ENCODE data around the gene PRKCA. TPM values are rescaled to one million over a fixed set of nuclear protein-coding genes. Genes with fewer than 3 reads are reported as not detected.

The PRKCA gene
- total RNA-seq, 3 donors from 2014 or later = 42.3 to 77.7 (median 56.3) TPM

DNA sequence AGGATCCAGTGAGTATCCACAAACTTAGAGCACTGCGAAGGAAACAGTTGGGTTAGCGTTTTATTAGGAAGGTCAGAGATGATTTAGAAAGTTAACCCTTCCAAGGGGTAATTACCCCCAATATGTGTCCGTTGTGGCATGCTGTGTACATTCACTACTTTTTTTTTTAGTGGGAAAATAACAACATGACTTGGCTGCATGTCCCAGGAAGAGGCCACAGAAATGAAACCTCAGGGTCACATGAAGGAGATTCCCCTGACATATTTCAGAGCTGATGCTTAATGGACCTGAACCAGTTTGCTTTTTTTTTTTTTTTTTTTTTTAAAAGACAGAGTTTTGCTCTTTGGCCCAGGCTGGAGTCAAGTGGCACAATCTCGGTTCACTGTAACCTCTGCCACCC lies 167.5 kb downstream of the PRKCA start:
- no peaks in the 10 kb centered on the region for H3K36me3 ChIP-seq (ENCODE audit: low read depth)

DNA sequence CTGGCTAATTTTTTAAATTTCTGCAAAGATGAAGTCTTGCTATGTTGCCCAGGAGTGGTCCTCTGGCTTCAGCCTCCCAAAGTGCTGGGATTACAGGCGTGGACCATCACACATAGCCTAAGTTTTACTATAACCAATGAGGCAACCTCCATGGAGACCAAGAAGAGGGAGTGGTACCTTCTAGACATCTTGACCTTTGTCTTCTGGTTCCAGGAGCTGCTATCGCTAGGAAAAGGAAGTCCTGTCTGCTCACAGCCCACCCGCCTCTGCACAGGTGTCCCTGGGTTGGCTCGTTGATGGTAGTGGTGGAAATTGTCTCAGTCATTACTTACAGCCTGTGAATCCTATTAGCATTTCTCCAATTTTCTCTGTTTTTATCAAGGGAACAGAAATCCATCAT lies 169.7 kb downstream of the PRKCA start:
- TF ChIP-seq, protein P1, sequence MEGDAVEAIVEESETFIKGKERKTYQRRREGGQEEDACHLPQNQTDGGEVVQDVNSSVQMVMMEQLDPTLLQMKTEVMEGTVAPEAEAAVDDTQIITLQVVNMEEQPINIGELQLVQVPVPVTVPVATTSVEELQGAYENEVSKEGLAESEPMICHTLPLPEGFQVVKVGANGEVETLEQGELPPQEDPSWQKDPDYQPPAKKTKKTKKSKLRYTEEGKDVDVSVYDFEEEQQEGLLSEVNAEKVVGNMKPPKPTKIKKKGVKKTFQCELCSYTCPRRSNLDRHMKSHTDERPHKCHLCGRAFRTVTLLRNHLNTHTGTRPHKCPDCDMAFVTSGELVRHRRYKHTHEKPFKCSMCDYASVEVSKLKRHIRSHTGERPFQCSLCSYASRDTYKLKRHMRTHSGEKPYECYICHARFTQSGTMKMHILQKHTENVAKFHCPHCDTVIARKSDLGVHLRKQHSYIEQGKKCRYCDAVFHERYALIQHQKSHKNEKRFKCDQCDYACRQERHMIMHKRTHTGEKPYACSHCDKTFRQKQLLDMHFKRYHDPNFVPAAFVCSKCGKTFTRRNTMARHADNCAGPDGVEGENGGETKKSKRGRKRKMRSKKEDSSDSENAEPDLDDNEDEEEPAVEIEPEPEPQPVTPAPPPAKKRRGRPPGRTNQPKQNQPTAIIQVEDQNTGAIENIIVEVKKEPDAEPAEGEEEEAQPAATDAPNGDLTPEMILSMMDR (IDR thresholded peaks at IDR 0.05) = no peak
- H3K36me3 ChIP-seq (ENCODE audit: low read depth) = no peaks in the 10 kb centered on the region
- ATAC-seq (peak; percentile 26), DNase-seq (no peak)
- H3K4me3 ChIP-seq = no peak overlapping the region
- no peaks in the 10 kb centered on the region for H3K9me3 ChIP-seq
- peaks cover 10% of the 10 kb centered on the region for H3K4me1 ChIP-seq (ENCODE audit: low read depth)
- intact Hi-C loops (cut with DNase I, micrococcal nuclease) = no loop called here

More for the DNA sequence above, 167.5 kb downstream of the PRKCA start:
- TF ChIP-seq, protein P1 (IDR thresholded peaks at IDR 0.05) = no peak
- peaks cover 16% of the 10 kb centered on the region for H3K4me1 ChIP-seq (ENCODE audit: low read depth)
- ATAC-seq (no peak), DNase-seq (no peak)
- H3K9me3 ChIP-seq = no peaks in the 10 kb centered on the region
- no peak overlapping the region for H3K4me3 ChIP-seq
- intact Hi-C loops (cut with DNase I, micrococcal nuclease) = no loop called here

DNA sequence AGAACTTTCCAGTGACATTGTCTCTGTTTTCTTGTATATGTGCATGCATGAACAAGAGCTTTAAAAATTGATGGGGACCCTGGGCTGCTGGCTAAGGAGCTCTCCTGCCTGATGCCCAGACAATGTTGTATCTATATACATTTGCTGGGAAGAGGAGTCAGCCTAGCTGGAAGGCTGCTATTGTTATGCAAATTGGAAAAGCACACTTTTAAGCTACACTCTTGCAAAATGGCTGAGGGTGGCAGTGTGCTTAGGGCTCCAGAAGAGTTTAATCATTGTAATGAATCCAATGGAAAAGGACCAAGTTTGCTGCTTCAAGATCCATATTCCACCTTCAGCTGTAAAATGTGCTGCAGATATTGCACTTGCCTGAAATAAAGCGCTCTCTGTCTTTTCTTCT lies 171.8 kb downstream of the PRKCA start:
- Histone ChIP-seq H3K36me3 (ENCODE audit: low read depth) (no peaks in the 10 kb centered on the region), H3K4me1 (ENCODE audit: low read depth) (peaks cover 6% of the 10 kb centered on the region), H3K4me3 (no peak overlapping the region), H3K9me3 (no peaks in the 10 kb centered on the region)
- no peak for DNase-seq
- ATAC-seq = no peak
- TF ChIP-seq, protein P1 (IDR thresholded peaks at IDR 0.05) = no peak
- intact Hi-C loops (cut with DNase I, micrococcal nuclease) = no loop called here

DNA sequence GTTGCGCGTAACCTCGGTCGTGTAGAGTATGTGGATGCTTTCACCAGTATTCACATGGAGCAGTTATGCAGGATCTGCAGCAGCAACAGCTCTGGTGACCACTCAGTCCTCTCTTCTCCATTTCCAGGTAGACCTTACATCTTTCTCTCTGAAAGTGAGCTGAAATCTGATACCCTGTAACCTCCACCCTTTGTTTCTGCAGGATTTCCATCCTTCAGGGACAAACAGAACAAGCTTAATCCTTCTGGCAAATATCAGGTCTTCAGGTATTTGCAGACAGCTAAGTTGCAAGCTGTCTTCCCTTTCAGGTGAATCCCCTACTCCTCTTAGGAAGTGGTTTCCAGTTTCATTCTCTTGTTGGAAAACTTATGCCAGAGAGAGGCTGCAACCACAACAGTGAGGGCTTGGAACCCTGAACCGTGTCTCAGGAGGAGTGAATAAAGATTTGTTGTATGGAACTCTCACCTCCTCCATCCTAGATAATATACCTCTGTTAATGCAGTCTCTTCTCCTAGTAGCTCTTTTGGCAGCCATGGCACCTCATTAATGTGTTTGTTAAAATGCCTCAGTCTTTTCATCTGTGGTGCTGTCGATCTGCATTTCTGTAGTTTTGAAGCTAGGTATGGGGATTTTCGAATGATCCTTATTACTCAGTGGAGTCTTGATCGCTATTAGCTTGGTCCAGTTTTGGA lies 172.5 kb downstream of the PRKCA start:
- TF ChIP-seq, protein P1 (IDR thresholded peaks at IDR 0.05) = no peak
- intact Hi-C loops (cut with DNase I, micrococcal nuclease) = no loop called here
- H3K4me1 ChIP-seq (ENCODE audit: low read depth) = peaks cover 6% of the 10 kb centered on the region
- no peak overlapping the region for H3K4me3 ChIP-seq
- peaks cover 3% of the 10 kb centered on the region for H3K9me3 ChIP-seq
- ATAC-seq = no peak
- DNase-seq = no peak
- H3K36me3 ChIP-seq (ENCODE audit: low read depth) = no peaks in the 10 kb centered on the region

DNA sequence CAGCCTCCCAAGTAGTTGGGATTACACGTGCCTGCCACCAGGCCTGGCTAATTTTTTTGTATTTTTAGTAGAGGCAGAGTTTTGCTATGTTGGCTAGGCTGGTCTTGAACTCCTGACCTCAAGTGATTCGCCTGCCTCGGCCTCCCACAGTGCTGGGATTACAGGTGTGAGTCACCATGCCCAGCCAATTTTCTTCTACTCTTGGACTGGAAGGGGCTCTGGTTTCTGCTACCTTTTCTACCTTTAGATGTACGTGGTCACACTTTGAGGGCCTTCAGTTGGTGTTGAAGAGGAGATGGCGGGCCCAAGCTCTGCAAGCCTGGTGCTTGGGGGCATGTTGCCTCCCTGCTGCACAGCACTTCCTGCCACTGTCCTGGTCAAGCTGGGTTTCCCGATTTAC lies 173.6 kb downstream of the PRKCA start:
- intact Hi-C loops (cut with DNase I, micrococcal nuclease) = no loop called here
- Histone ChIP-seq H3K4me3 (no peak overlapping the region), H3K36me3 (ENCODE audit: low read depth) (no peaks in the 10 kb centered on the region), H3K4me1 (ENCODE audit: low read depth) (peaks cover 6% of the 10 kb centered on the region), H3K9me3 (peaks cover 3% of the 10 kb centered on the region)
- DNase-seq (peak in 1 of 3 donors; percentile 24), ATAC-seq (no peak)
- TF ChIP-seq, protein P1 (IDR thresholded peaks at IDR 0.05) = no peak
